Uterus (tissue), 4 donors: ENCODE data around the gene ULK3. TPM values are rescaled to one million over a fixed set of nuclear protein-coding genes. Genes with fewer than 3 reads are reported as not detected.

ENCODE experiments used
- DNase-seq, 2 donors: peaks; one replicate each; pipeline ENCODE4 v3.0.0-alpha.2; 2019 to 2020
- H3K27ac ChIP-seq, 2 donors: fragments of 200-600 bp; sonication (generic); 1 replicate in 1 of 2; 2 replicates in 1 of 2; pipeline ENCODE4 v1.5.1; 2016 to 2018
- H3K27me3 ChIP-seq, 2 donors: fragments of 200-600 bp; sonication (generic); one replicate each; pipeline ENCODE4 v1.5.1; 2018 to 2019; ENCODE audit warnings: control low read depth in 1 of 2
- H3K36me3 ChIP-seq, 2 donors: fragments of 200-600 bp; sonication (generic); one replicate each; pipeline ENCODE4 v1.5.1; 2019; ENCODE audit warnings: control low read depth in 1 of 2
- H3K4me1 ChIP-seq, 2 donors: fragments of 200-600 bp; sonication (generic); one replicate each; pipeline ENCODE4 v1.5.1; 2018 to 2019; ENCODE audit warnings: control low read depth in 1 of 2
- H3K4me3 ChIP-seq, 2 donors: fragments of 200-600 bp; sonication (generic); 1 replicate in 1 of 2; 2 replicates in 1 of 2; pipeline ENCODE4 v1.5.1; 2018 to 2019; ENCODE audit warnings: mild to moderate bottlenecking in 1 of 2
- H3K9me3 ChIP-seq, 2 donors: fragments of 200-600 bp; sonication (generic); one replicate each; pipeline ENCODE4 v1.5.1; 2019; ENCODE audit warnings: control low read depth in 1 of 2
- CTCF ChIP-seq, 4 experiments: fragments of 200-600 bp in 2 of 4; fragments of 450-650 bp in 2 of 4; sonication (generic) in 2 of 4; IDR thresholded peaks; one replicate each; pipeline ENCODE4 v1.5.1; 2016 to 2019; ENCODE audit warnings: antibody characterized with exemption in 4 of 4, mild to moderate bottlenecking in 2 of 4, moderate library complexity in 1 of 4
- POLR2A ChIP-seq, 2 donors: fragments of 450-650 bp; IDR thresholded peaks; one replicate each; pipeline ENCODE4 v1.6.1; 2016; ENCODE audit warnings: antibody characterized with exemption in 2 of 2, mild to moderate bottlenecking in 1 of 2, moderate library complexity in 1 of 2
- intact Hi-C: fragments of 100-400 bp; cut with DNase I; formaldehyde crosslinking; loops from one replicate; pipeline ENCODE4 v1.15.1; 2023; ENCODE audit warnings: low total_unique reads
- total RNA-seq, 4 donors: library from RNA; depleted of rRNA in 3 of 4; stranded (reverse); fragments of >200 nt in 3 of 4; gene quantifications; one replicate each; pipeline versions ENCODE4 v1.1.0 to v1.2.4, GENCODE V29; 2014 to 2023
- donor health status: DM: yes; HTN: yes; CAD: no.

Gene ULK3
- total RNA-seq, 4 donors from 2014 or later: 29.0 to 105 (median 41.2) TPM

- intact Hi-C loops: no loop called here
Measured at GRCh38 chr15:74821091-74821789, 21.7 kb downstream of the ULK3 start.

GRCh38 chr15:74820056-74820455, 22.9 kb downstream of the ULK3 start:
- Histone ChIP-seq H3K9me3 (no peaks in the 10 kb centered on the region), H3K4me1 (no peaks in the 10 kb centered on the region), H3K27ac (no peak overlapping the region), H3K36me3 (no peaks in the 10 kb centered on the region), H3K27me3 (no peaks in the 10 kb centered on the region), H3K4me3 (no peak overlapping the region)
- TF ChIP-seq POLR2A (IDR thresholded peaks at IDR 0.05): no peak
- no peak for TF ChIP-seq CTCF (IDR thresholded peaks at IDR 0.05)
- intact Hi-C loops: no loop called here
- no peak for DNase-seq

More at GRCh38 chr15:74821091-74821789, 21.7 kb downstream of the ULK3 start:
- Histone ChIP-seq H3K27ac (no peak overlapping the region), H3K36me3 (no peaks in the 10 kb centered on the region), H3K4me1 (no peaks in the 10 kb centered on the region), H3K9me3 (no peaks in the 10 kb centered on the region), H3K4me3 (no peak overlapping the region), H3K27me3 (no peaks in the 10 kb centered on the region)
- DNase-seq: no peak
- TF ChIP-seq CTCF (IDR thresholded peaks at IDR 0.05) (no peak), POLR2A (IDR thresholded peaks at IDR 0.05) (no peak)

- DNase-seq: no peak
- intact Hi-C loops: no loop called here
- Histone ChIP-seq H3K9me3 (no peaks in the 10 kb centered on the region), H3K4me1 (no peaks in the 10 kb centered on the region), H3K27me3 (no peaks in the 10 kb centered on the region), H3K36me3 (no peaks in the 10 kb centered on the region), H3K4me3 (no peak overlapping the region), H3K27ac (no peak overlapping the region)
- TF ChIP-seq POLR2A (IDR thresholded peaks at IDR 0.05): no peak
Measured at GRCh38 chr15:74817370-74817737, 25.6 kb downstream of the ULK3 start.

- no peaks in the 10 kb centered on the region for H3K27me3 ChIP-seq
- no peak overlapping the region for H3K27ac ChIP-seq
- TF ChIP-seq CTCF (IDR thresholded peaks at IDR 0.05) (no peak), POLR2A (IDR thresholded peaks at IDR 0.05) (no peak)
- H3K9me3 ChIP-seq: no peaks in the 10 kb centered on the region
- H3K4me1 ChIP-seq: no peaks in the 10 kb centered on the region
- intact Hi-C loops: no loop called here
- no peak for DNase-seq
- H3K4me3 ChIP-seq: no peak overlapping the region
- no peaks in the 10 kb centered on the region for H3K36me3 ChIP-seq
Measured at GRCh38 chr15:74816624-74817369, 26.2 kb downstream of the ULK3 start.

GRCh38 chr15:74815961-74816360, 27.0 kb downstream of the ULK3 start:
- Histone ChIP-seq H3K9me3 (no peaks in the 10 kb centered on the region), H3K27me3 (no peaks in the 10 kb centered on the region), H3K4me3 (no peak overlapping the region), H3K36me3 (no peaks in the 10 kb centered on the region), H3K4me1 (no peaks in the 10 kb centered on the region), H3K27ac (no peak overlapping the region)
- TF ChIP-seq CTCF (IDR thresholded peaks at IDR 0.05) (no peak), POLR2A (IDR thresholded peaks at IDR 0.05) (no peak)
- intact Hi-C loops: no loop called here
- DNase-seq: no peak
